Fibroblast of lung (primary cell): ENCODE results near the gene RMDN2. TPM values are rescaled to one million over a fixed set of nuclear protein-coding genes. Genes with fewer than 3 reads are reported as not detected.

ENCODE experiments used
- DNase-seq, 2 donors: peaks; one replicate each; pipeline versions ENCODE4 v3.0.0 to v3.0.0-alpha.2; 2010; ENCODE audit warnings: low read depth in 2 of 2
- H2AFZ ChIP-seq: 2 replicates; pipeline ENCODE4 v1.5.1; 2012; ENCODE audit warnings: low read length, control low read depth, inconsistent platforms
- H3K27ac ChIP-seq: 2 replicates; pipeline ENCODE4 v1.5.1; 2011; ENCODE audit warnings: low read length, control low read depth; ENCODE audit not compliant: insufficient read depth
- H3K27me3 ChIP-seq: 2 replicates; pipeline ENCODE4 v1.5.1; 2011; ENCODE audit warnings: mild to moderate bottlenecking, low read length; ENCODE audit not compliant: control insufficient read depth, insufficient read depth
- H3K36me3 ChIP-seq: 2 replicates; pipeline ENCODE4 v1.5.1; 2011; ENCODE audit warnings: low read length; ENCODE audit not compliant: control insufficient read depth, insufficient read depth
- H3K4me1 ChIP-seq: 2 replicates; pipeline ENCODE4 v1.5.1; 2011; ENCODE audit warnings: low read length; ENCODE audit not compliant: control insufficient read depth, insufficient read depth; ENCODE audit errors: extremely low read depth
- H3K4me2 ChIP-seq: 2 replicates; pipeline ENCODE4 v1.5.1; 2011; ENCODE audit warnings: low read length, control low read depth; ENCODE audit not compliant: insufficient read depth; ENCODE audit errors: extremely low read depth
- H3K4me3 ChIP-seq, 4 experiments: fragments of 200-600 bp in 1 of 4; sonication (generic) in 1 of 4; replicated peaks in 1 of 4; 2 replicates each; pipeline ENCODE4 v1.5.1; 2011 to 2016; ENCODE audit warnings: low read length in 4 of 4, low read depth in 3 of 4, mild to moderate bottlenecking in 3 of 4, control low read depth in 2 of 4, inconsistent platforms in 1 of 4, mixed read lengths in 1 of 4; ENCODE audit not compliant: insufficient read depth in 1 of 4; ENCODE audit errors: control extremely low read depth in 1 of 4
- H3K79me2 ChIP-seq: 2 replicates; pipeline ENCODE4 v1.5.1; 2012; ENCODE audit warnings: mild to moderate bottlenecking, low read length, inconsistent platforms; ENCODE audit not compliant: control insufficient read depth, insufficient read depth
- H3K9ac ChIP-seq: 2 replicates; pipeline ENCODE4 v1.5.1; 2011; ENCODE audit warnings: mild to moderate bottlenecking, low read length, control low read depth; ENCODE audit not compliant: insufficient read depth
- H3K9me3 ChIP-seq: 2 replicates; pipeline ENCODE4 v1.5.1; 2012; ENCODE audit warnings: low read depth, low read length; ENCODE audit not compliant: control insufficient read depth, insufficient read depth
- H4K20me1 ChIP-seq: 2 replicates; pipeline ENCODE4 v1.5.1; 2011; ENCODE audit warnings: low read length; ENCODE audit not compliant: control insufficient read depth, insufficient read depth; ENCODE audit errors: extremely low read depth
- CTCF ChIP-seq, 2 donors: IDR thresholded peaks in 1 of 2; conservative IDR thresholded peaks in 1 of 2; 1 replicate in 1 of 2; 2 replicates in 1 of 2; pipeline ENCODE4 v1.5.1; 2011 to 2012; ENCODE audit warnings: low read length in 2 of 2, control low read depth in 1 of 2, inconsistent platforms in 1 of 2, low read depth in 1 of 2, mild to moderate bottlenecking in 1 of 2
- EZH2 ChIP-seq: IDR thresholded peaks from 2 replicates; pipeline ENCODE4 v1.5.1; 2012; ENCODE audit warnings: low read length, control low read depth, mild to moderate bottlenecking; ENCODE audit errors: missing control alignments
- polyA plus RNA-seq, 2 donors: library from polyadenylated mRNA; depleted of rRNA in 1 of 2; stranded (reverse) in 1 of 2; unstranded in 1 of 2; fragments of >200 nt; gene quantifications; 2 replicates each; pipeline ENCODE4 v1.2.1, GENCODE V29; 2011 to 2012; ENCODE audit warnings: missing spikeins in 1 of 2
- total RNA-seq: library from RNA; depleted of rRNA; stranded (reverse); fragments of >200 nt; gene quantifications from 2 replicates; pipeline ENCODE4 v1.2.1, GENCODE V29; 2014

The RMDN2 gene
- total and polyA plus RNA-seq, 2 donors (not counting 1 experiment from before 2014, with no cell fraction given), result 5.4 to 9.2 TPM

DNA sequence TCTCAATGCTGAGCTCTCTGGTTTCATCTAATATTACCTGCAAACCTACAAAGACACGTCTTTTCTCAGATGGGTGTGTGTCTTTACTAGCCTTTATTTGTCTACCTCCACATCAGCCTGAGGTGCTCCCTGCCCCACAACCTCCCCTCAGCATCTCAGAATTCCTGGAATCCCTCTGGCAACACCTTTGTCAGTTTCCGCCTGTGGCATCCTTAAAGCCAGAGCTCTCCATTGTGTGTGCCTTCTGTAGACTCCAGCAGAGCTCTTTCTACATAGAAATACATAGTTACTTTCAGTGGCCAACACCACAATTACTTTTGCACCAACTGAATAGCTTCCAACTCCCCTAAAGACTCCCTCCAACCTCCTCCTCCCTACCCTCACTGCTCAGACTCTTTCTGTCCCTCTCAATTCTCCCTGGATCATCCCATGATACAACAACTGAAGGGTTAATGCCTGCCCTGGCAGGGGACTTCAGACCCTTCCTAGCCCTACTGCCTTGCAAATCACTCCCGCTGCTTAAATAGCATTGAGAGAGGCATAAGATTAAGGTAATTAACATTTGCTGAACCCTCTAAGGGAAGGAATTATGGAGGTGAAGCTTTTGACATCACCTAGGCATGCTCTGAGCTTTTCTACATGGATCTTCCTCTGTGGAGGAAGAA is 39.6 kb upstream of the RMDN2 start:
- no peaks in the 10 kb centered on the region for H3K79me2 ChIP-seq
- H3K4me1 ChIP-seq, result no peaks in the 10 kb centered on the region
- H3K27me3 ChIP-seq, result no peaks in the 10 kb centered on the region
- no peak overlapping the region for H2AFZ ChIP-seq
- H3K4me3 ChIP-seq, result no peak overlapping the region
- H4K20me1 ChIP-seq, result no peaks in the 10 kb centered on the region
- no peak overlapping the region for H3K4me2 ChIP-seq
- no peak for TF ChIP-seq CTCF (conservative IDR thresholded peaks at IDR 0.05 in 1 of 2, IDR thresholded peaks at IDR 0.05 in 1 of 2; ENCODE audit: low read depth in 1 of 2, low read length in 2 of 2)
- TF ChIP-seq EZH2, result no peak
- no peak for DNase-seq
- H3K9me3 ChIP-seq, result no peaks in the 10 kb centered on the region
- H3K36me3 ChIP-seq, result no peaks in the 10 kb centered on the region
- no peak overlapping the region for H3K9ac ChIP-seq
- H3K27ac ChIP-seq, result no peak overlapping the region

DNA sequence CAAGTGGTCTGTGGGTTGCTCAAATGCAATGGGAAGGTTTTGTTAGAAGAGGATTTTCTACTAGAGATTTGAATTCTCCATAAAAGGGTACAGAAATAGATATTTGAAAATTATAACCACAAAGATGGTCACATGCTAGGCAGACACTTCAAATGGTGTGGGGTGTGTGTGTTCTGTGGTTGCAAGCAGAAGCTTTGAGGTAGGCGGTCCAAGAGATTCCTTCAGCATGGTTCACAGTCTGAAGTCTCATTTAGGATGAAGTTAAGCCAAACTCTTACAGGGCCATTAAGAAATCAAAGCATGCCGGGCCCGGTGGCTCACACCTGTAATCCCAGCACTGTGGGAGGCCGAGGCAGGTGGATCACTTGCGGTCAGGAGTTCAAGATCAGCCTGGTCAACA is 38.3 kb upstream of the RMDN2 start:
- no peaks in the 10 kb centered on the region for H3K27me3 ChIP-seq
- no peaks in the 10 kb centered on the region for H3K36me3 ChIP-seq
- no peaks in the 10 kb centered on the region for H3K79me2 ChIP-seq
- no peaks in the 10 kb centered on the region for H4K20me1 ChIP-seq
- DNase-seq, result peak; percentile 53 to 99
- no peak overlapping the region for H2AFZ ChIP-seq
- no peak overlapping the region for H3K9ac ChIP-seq
- no peaks in the 10 kb centered on the region for H3K4me1 ChIP-seq
- no peak overlapping the region for H3K27ac ChIP-seq
- no peak overlapping the region for H3K4me3 ChIP-seq
- TF ChIP-seq EZH2 (no peak), CTCF (conservative IDR thresholded peaks at IDR 0.05 in 1 of 2, IDR thresholded peaks at IDR 0.05 in 1 of 2; ENCODE audit: low read depth in 1 of 2, low read length in 2 of 2) (no peak)
- H3K9me3 ChIP-seq, result no peaks in the 10 kb centered on the region
- no peak overlapping the region for H3K4me2 ChIP-seq

- H3K36me3 ChIP-seq, result no peaks in the 10 kb centered on the region
- no peak overlapping the region for H3K4me3 ChIP-seq
- no peak overlapping the region for H3K4me2 ChIP-seq
- H4K20me1 ChIP-seq, result no peaks in the 10 kb centered on the region
- no peaks in the 10 kb centered on the region for H3K4me1 ChIP-seq
- no peak overlapping the region for H3K27ac ChIP-seq
- no peaks in the 10 kb centered on the region for H3K27me3 ChIP-seq
- peak in 1 of 2 donors; percentile 45 for DNase-seq
- no peaks in the 10 kb centered on the region for H3K79me2 ChIP-seq
- no peak overlapping the region for H2AFZ ChIP-seq
- no peak for TF ChIP-seq EZH2
- TF ChIP-seq CTCF (conservative IDR thresholded peaks at IDR 0.05 in 1 of 2, IDR thresholded peaks at IDR 0.05 in 1 of 2; ENCODE audit: low read depth in 1 of 2, low read length in 2 of 2), result no peak
- H3K9me3 ChIP-seq, result no peaks in the 10 kb centered on the region
- no peak overlapping the region for H3K9ac ChIP-seq
Observed at GRCh38 chr2:37887286-37887685, 37.8 kb upstream of the RMDN2 start.
